GM12873 (cell line): ENCODE measurements around the gene RARRES2.

Experiments used
- TF ChIP-seq, protein P1 (sequence below): IDR thresholded peaks from 2 replicates; pipeline ENCODE4 v1.5.1; 2012; ENCODE audit warnings: low read depth, mild to moderate bottlenecking, moderate library complexity, low read length, control low read depth; ENCODE audit not compliant: insufficient read depth; ENCODE audit errors: missing control alignments

The RARRES2 gene

DNA sequence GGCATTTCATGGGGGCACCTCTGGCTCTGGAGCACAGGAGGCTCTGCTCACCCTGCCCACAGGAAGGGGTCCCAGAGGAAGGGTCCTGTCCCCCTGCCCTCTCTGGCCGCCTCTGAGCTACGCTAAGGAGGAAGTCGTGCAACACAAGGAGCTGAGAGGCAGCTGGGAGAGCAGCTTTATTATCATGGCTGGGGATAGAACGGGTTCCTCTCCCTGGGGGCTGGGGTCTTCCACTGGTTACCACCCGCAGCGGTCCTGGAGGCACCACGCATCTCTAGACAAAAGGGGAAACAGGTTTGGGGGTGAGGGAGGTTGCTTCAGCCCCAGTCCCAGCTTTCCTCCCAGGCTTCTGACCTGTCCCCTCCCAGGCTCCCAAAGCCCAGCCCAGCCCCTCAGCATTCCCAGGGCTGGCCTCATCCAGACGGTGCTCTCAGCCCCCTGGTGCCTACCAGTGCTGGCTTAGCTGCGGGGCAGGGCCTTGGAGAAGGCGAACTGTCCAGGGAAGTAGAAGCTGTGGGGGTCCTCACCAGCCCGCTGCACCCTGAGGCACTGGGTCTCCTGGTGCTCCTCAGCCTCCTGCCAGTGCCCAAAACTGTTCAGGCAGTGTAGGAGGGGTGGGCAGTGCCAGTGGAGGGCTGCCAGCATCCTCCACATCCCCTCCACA is 3.1 kb downstream of the RARRES2 start:
- TF ChIP-seq, protein P1, sequence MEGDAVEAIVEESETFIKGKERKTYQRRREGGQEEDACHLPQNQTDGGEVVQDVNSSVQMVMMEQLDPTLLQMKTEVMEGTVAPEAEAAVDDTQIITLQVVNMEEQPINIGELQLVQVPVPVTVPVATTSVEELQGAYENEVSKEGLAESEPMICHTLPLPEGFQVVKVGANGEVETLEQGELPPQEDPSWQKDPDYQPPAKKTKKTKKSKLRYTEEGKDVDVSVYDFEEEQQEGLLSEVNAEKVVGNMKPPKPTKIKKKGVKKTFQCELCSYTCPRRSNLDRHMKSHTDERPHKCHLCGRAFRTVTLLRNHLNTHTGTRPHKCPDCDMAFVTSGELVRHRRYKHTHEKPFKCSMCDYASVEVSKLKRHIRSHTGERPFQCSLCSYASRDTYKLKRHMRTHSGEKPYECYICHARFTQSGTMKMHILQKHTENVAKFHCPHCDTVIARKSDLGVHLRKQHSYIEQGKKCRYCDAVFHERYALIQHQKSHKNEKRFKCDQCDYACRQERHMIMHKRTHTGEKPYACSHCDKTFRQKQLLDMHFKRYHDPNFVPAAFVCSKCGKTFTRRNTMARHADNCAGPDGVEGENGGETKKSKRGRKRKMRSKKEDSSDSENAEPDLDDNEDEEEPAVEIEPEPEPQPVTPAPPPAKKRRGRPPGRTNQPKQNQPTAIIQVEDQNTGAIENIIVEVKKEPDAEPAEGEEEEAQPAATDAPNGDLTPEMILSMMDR: no peak

DNA sequence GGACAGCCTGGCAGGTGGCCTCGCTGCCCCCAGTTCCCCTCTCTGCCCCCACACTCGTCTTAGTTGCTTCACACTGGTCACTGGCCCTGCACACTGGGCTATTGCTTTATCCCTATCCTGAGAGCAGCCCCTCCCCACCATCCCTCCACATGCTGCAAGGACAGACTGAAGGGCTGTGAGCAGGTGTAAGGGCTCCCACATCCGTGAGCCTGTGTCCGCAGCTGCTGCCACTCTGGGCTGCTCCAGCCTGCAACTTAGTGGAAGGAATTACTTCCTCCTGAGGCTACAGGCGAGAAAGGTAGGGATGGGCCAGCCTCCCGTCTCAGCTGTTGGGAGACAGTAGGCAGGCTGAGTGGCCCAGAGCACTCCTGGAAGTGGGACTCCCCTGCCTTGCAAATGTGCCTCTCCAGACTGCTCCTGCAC is 3.8 kb downstream of the RARRES2 start:
- TF ChIP-seq, protein P1: no peak

DNA sequence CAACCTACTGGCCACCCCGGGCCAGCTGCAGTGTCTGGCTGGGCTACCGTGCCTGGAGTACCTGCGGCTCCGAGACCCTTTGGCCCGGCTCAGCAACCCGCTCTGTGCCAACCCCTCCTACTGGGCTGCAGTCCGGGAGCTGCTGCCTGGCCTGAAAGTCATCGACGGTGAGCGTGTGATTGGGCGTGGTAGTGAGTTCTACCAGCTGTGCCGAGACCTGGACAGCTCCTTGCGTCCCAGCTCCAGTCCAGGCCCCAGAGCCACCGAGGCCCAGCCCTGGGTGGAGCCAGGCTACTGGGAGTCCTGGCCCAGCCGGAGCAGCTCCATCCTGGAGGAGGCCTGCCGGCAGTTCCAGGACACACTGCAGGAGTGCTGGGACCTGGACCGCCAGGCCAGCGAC is 4.2 kb downstream of the RARRES2 start:
- TF ChIP-seq, protein P1: no peak

DNA sequence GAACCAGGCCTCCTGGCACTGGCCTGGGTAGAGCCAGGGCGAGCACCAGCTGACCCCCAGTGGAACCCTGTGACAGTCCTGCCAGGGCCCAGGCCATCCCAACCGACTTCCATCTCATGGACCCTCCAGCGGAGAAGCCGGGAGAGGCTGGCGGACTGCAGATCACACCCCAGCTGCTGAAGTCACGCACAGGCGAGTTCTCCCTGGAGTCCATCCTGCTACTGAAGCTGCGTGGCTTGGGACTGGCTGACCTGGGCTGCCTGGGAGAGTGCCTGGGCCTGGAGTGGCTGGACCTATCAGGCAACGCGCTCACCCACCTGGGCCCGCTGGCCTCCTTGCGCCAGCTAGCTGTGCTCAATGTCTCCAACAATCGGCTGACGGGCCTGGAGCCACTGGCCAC is 4.7 kb downstream of the RARRES2 start:
- TF ChIP-seq, protein P1: no peak

DNA sequence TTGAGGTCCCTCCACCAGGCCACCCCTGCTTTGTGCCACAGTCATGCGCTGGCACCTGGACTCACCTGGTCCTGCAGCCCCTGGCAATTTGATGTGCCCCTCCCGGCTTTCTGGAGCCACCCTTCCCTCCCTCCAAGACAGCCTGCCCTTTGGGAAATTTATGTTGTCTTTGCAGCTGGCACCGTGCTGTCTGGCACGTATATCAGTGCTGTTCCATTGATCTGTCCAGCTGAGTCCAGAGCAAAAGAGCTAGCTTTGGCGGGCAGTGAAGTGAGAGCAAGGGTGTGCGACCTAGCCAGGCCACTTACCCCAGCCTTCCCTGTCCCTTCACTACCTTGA is 5.7 kb downstream of the RARRES2 start:
- TF ChIP-seq, protein P1: no peak

DNA sequence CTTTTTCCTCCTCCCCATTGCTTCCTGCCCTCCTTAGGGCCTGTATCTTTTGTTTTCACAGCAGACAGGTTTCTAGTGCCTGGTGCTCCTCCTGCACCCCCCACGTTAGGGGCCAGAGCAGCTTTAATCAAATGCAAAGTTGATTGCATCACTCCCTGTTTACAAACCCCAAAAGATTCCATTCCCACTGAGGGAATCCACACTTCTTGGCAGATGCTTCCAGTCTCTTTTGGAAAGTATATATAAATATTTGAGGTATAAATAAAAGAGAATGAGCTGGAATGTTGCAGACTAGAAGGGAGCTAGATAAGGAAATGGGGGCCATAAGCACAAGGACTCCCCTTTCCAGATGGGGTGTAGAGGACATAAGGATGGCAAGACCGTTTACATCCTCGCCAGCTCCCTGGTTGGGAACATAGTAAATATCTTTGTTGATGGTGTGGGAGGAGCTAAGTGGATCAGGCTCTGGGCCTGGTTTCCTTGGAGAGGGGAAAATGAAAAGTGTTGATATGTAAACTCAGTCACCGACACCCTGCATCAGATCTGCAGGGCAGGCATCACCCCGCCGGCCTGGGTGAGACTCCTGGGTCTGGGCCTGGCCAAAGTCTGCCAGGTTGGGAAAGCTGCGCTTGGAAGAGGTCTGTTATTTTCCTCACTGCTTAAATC is 6.2 kb downstream of the RARRES2 start:
- TF ChIP-seq, protein P1: no peak

DNA sequence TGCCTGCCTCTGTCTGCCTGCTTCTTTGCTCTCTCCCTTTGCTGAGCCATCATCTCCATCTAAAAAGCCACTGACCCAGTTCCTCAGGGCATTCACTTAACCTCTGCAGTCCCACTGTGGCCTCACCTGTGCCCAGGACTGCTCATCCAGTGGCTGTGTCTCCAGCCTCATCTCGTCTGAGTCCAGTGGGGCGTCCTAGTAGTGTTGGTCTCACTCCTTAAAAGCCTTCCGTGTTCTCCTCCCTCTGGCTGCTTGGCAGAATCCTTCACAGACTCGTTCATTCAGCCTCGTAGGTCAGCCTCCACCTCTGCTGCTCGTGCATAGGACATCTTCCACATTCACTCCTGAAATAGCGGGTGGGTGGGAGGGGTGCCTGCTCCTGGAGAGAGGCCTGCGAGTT is 7.3 kb downstream of the RARRES2 start:
- TF ChIP-seq, protein P1: no peak
